ENCODE measurements around the gene DESI2.

DESI2 gene

GRCh38 chr1:244642526-244642925 lies 10.4 kb upstream of the DESI2 start:
- DNase-seq (ENCODE audit: low read depth) = no peak
- no peak overlapping the region for H3K4me3 ChIP-seq (ENCODE audit: low read length)
- TF ChIP-seq, protein P1, sequence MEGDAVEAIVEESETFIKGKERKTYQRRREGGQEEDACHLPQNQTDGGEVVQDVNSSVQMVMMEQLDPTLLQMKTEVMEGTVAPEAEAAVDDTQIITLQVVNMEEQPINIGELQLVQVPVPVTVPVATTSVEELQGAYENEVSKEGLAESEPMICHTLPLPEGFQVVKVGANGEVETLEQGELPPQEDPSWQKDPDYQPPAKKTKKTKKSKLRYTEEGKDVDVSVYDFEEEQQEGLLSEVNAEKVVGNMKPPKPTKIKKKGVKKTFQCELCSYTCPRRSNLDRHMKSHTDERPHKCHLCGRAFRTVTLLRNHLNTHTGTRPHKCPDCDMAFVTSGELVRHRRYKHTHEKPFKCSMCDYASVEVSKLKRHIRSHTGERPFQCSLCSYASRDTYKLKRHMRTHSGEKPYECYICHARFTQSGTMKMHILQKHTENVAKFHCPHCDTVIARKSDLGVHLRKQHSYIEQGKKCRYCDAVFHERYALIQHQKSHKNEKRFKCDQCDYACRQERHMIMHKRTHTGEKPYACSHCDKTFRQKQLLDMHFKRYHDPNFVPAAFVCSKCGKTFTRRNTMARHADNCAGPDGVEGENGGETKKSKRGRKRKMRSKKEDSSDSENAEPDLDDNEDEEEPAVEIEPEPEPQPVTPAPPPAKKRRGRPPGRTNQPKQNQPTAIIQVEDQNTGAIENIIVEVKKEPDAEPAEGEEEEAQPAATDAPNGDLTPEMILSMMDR (conservative IDR thresholded peaks at IDR 0.05; ENCODE audit: low read depth, low read length) = no peak

GRCh38 chr1:244642988-244643387 lies 9.9 kb upstream of the DESI2 start:
- no peak overlapping the region for H3K4me3 ChIP-seq (ENCODE audit: low read length)
- TF ChIP-seq, protein P1 (conservative IDR thresholded peaks at IDR 0.05; ENCODE audit: low read depth, low read length) = no peak
- DNase-seq (ENCODE audit: low read depth) = no peak

- H3K4me3 ChIP-seq (ENCODE audit: low read length) = no peak overlapping the region
- no peak for DNase-seq (ENCODE audit: low read depth)
- TF ChIP-seq, protein P1 (conservative IDR thresholded peaks at IDR 0.05; ENCODE audit: low read depth, low read length) = no peak
Measured at GRCh38 chr1:244645414-244645813, 7.5 kb upstream of the DESI2 start.

DNA sequence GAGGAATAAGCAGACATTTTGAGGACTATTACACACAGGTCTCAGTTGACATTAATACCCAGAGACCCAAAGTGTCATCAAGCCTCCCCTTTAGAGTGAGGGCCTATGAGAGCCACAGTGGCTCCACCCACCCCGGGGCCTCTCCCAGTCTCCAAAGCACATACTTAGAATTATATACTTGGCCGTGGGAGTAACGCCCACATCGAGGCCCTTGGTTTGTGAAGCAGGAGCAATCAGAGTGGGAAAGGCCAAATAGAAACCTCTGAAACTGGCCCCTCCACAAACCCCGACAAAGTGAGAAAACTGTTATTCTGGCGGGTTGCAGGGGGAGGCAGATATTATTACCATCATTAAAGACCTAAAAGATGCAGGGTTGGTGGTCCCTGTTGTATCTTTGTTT lies 7.0 kb upstream of the DESI2 start:
- DNase-seq (ENCODE audit: low read depth) = no peak
- TF ChIP-seq, protein P1 (conservative IDR thresholded peaks at IDR 0.05; ENCODE audit: low read depth, low read length) = no peak
- no peak overlapping the region for H3K4me3 ChIP-seq (ENCODE audit: low read length)

- H3K4me3 ChIP-seq (ENCODE audit: low read length) = no peak overlapping the region
- TF ChIP-seq, protein P1 (conservative IDR thresholded peaks at IDR 0.05; ENCODE audit: low read depth, low read length) = no peak
- DNase-seq (ENCODE audit: low read depth) = no peak
Measured at GRCh38 chr1:244647819-244648218, 5.1 kb upstream of the DESI2 start.

DNA sequence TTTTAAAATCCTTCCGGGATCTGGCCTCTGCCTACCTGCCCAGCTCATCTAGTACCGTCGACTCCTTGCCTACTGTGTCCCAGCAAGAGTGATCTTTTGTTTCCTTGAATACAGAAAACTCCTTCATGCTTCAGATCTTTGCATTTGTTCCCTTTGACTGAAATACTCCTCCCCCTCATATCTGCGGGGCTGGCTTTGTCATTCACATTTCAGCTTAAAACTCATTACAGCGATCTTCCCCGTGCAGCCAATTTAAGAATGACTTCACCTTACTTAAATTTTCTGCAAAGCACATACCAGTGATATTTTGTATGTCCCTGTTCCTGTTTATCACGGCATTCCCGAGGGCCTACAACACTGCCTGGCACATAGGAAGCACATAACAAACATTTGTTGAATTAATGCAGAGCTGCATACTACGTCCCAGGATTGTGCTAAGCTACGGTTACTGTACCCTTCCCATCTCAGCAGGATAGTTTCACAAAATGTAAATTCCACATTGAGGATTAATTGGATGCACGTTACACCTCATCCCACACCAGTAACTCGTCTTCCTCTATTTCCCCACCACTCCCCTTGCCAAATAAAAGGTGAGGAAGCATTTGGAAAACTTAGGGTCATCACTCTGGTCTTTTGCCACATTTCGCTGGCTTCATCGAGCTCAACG lies 837 bp upstream of the DESI2 start:
- DNase-seq (ENCODE audit: low read depth) = no peak
- TF ChIP-seq, protein P1 (conservative IDR thresholded peaks at IDR 0.05; ENCODE audit: low read depth, low read length) = no peak
- H3K4me3 ChIP-seq (ENCODE audit: low read length) = peak overlapping the region; percentile 60

GRCh38 chr1:244653439-244654107 lies 647 bp downstream of the DESI2 start:
- H3K4me3 ChIP-seq (ENCODE audit: low read length) = peak overlapping the region; percentile 75
- no peak for DNase-seq (ENCODE audit: low read depth)

More at GRCh38 chr1:244653439-244654107, 647 bp downstream of the DESI2 start:
- TF ChIP-seq, protein P1 (conservative IDR thresholded peaks at IDR 0.05; ENCODE audit: low read depth, low read length) = no peak
